Thoracic aorta (tissue), 2 donors: ENCODE results near the gene PRXL2C. TPM values are rescaled to one million over a fixed set of nuclear protein-coding genes. Genes with fewer than 3 reads are reported as not detected.

ENCODE experiments used
- ATAC-seq: fragments of 150-250 bp; one replicate; pipeline ENCODE4 v1.8.0; 2017; ENCODE audit warnings: low read depth; ENCODE audit not compliant: insufficient number of reproducible peaks, low FRiP score
- DNase-seq: peaks from one replicate; pipeline ENCODE4 v3.0.0-alpha.2; 2020; ENCODE audit warnings: low spot score
- H3K27ac ChIP-seq, 2 donors: fragments of 200-600 bp; sonication (generic); 1 replicate in 1 of 2; 2 replicates in 1 of 2; pipeline ENCODE4 v1.5.1; 2016; ENCODE audit warnings: mild to moderate bottlenecking in 2 of 2, moderate library complexity in 2 of 2
- H3K27me3 ChIP-seq: fragments of 200-600 bp; sonication (generic); replicated peaks from 2 replicates; pipeline ENCODE4 v1.6.0; 2016; ENCODE audit warnings: mild to moderate bottlenecking; ENCODE audit not compliant: insufficient read depth
- H3K36me3 ChIP-seq: fragments of 200-600 bp; sonication (generic); one replicate; pipeline ENCODE4 v1.5.1; 2016
- H3K4me1 ChIP-seq, 2 donors: fragments of 200-600 bp; sonication (generic); 1 replicate in 1 of 2; 2 replicates in 1 of 2; pipeline versions ENCODE4 v1.5.1 to v1.6.0; 2016; ENCODE audit warnings: low read depth in 2 of 2, mild to moderate bottlenecking in 1 of 2; ENCODE audit not compliant: control insufficient read depth in 1 of 2
- H3K4me3 ChIP-seq: fragments of 200-600 bp; sonication (generic); 2 replicates; pipeline ENCODE4 v1.5.1; 2016; ENCODE audit warnings: mild to moderate bottlenecking
- H3K9me3 ChIP-seq: fragments of 200-600 bp; sonication (generic); 2 replicates; pipeline ENCODE4 v1.5.1; 2016
- CTCF ChIP-seq: fragments of 200-600 bp; sonication (generic); IDR thresholded peaks from one replicate; pipeline ENCODE4 v1.5.1; 2019; ENCODE audit warnings: antibody characterized with exemption
- total RNA-seq, 2 donors: library from RNA; depleted of rRNA; stranded (reverse); fragments of >200 nt; gene quantifications; one replicate each; pipeline versions ENCODE4 v1.1.0 to v1.2.3, GENCODE V29; 2016

Gene PRXL2C
- total RNA-seq, 2 donors from 2014 or later = 22.9 to 26.1 TPM

DNA sequence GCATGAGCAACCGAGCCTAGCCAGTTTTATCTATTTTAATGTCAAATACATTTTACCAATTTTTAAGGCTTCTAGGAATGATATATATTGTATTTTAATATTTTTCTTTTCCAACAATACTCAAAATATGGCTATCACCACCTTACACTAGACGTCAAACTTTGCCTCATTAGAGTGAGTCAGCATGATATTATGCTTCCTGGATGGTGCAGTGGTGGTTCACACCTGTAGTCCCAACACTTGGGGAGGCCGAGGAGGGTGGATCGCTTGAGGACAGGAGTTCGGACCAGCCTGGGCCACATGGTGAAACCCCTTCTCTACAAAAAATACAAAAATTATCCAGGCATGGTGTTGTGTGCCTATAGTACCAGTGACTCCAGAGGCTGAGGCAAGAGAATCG lies 28.2 kb downstream of the PRXL2C start:
- no peaks in the 10 kb centered on the region for H3K27me3 ChIP-seq
- TF ChIP-seq CTCF = no peak
- no peak for DNase-seq
- no peak for ATAC-seq
- H3K9me3 ChIP-seq = no peaks in the 10 kb centered on the region
- H3K36me3 ChIP-seq = no peaks in the 10 kb centered on the region
- no peak overlapping the region for H3K4me3 ChIP-seq
- H3K27ac ChIP-seq = no peak overlapping the region
- no peaks in the 10 kb centered on the region for H3K4me1 ChIP-seq

DNA sequence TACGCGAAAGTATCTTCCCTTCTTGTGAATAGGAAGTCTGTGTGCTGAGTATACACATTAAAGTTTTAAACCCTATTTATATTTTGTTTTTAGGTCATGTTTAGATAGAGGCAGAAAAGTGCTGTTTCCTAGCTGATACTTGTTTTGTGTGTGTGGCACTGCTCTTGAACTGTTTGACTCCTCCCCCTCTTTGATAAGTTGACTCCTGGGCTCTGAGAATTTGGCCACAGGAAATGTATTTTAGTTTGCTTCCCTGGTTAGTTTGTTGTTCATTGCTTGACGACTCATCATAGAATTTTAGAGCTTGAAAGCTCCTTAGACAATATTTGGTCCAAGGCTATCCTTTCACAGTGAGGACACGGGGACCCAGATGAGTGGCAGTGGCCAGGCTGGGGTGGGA lies 33.5 kb downstream of the PRXL2C start:
- Histone ChIP-seq H3K27ac (no peak overlapping the region), H3K4me1 (peaks cover 0 to 7% of the 10 kb centered on the region in 2 donors), H3K9me3 (no peaks in the 10 kb centered on the region), H3K4me3 (no peak overlapping the region), H3K36me3 (no peaks in the 10 kb centered on the region), H3K27me3 (no peaks in the 10 kb centered on the region)
- no peak for TF ChIP-seq CTCF
- DNase-seq = no peak
- ATAC-seq = no peak

DNA sequence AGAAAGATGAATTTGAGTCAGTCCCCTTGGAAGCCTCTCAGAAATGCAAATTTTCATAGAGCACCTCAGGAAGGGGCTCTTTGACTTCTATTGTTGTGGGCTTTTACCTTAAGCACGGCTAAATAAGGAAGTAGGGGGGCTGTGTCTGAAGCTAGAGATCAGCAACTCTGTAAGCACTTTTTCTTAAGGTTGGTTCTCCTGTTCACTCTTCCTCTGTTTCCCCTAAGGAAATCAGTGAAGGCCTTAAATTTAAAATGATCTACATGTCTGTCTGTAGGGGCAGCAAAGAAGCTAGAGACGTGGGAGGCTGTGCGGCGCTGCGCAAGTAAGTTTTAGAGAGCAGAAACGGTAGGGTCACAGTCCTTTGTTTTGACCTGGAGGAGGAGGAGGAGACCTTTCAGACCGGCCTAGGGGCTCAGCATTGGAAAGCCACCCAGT lies 34.3 kb downstream of the PRXL2C start:
- TF ChIP-seq CTCF = no peak
- DNase-seq (no peak), ATAC-seq (no peak)
- Histone ChIP-seq H3K36me3 (no peaks in the 10 kb centered on the region), H3K27ac (no peak overlapping the region), H3K4me1 (peaks cover 0 to 7% of the 10 kb centered on the region in 2 donors), H3K9me3 (no peaks in the 10 kb centered on the region), H3K27me3 (no peaks in the 10 kb centered on the region), H3K4me3 (no peak overlapping the region)

DNA sequence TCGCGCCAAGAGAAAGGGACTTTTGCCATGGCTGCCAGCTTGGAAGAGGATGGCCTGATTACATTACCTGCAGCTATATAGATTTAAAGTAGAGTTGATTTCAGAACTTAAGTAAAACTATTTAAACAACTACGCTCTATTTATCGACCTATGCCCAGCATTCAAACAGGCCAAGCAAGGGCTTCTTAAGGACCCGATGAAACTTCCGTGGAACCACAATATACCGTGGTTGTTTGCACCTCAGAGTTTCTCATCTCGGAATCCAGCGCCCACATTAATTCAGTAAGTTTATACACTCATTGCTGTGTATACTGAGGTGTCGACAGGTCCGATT lies 35.0 kb downstream of the PRXL2C start:
- no peak for TF ChIP-seq CTCF
- Histone ChIP-seq H3K27ac (peak overlapping the region in 1 of 2 donors; percentile 65), H3K36me3 (no peaks in the 10 kb centered on the region), H3K27me3 (no peaks in the 10 kb centered on the region), H3K9me3 (no peaks in the 10 kb centered on the region), H3K4me3 (peak overlapping the region; percentile 70), H3K4me1 (peaks cover 0 to 7% of the 10 kb centered on the region in 2 donors)
- ATAC-seq (no peak), DNase-seq (no peak)

DNA sequence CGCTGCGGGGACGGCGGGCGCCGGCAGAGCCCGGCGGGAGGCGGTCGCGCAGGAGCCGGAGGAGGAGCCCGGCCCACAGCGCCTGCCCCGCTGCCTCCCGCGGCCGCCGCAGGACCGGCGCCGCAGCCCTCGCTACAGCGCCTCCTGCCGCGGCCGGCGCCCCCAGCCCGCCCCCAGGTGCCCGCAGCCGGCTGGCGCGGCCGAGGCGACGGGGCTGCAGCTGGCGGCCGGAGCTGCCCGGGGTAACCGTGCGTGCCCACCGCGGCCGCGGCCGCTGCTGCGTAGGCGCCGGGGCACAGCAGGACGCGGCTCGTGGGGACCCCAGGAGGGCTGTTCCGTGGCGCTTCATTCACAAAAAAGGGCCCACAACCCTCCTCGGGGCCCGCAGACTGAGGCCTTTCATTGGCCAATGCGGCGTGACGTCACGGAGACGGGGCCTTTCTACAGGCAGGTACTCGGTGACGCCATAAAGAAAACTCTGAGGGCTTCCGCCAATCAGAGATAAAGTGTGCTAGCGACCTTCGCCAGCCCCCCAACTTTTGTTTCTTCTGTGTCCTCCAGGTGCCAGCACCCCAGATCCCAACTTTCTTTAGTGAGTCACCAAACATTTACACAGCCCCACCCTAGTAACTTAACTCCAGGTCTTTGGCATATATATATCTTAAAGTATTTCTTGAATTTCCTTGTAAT lies 35.5 kb downstream of the PRXL2C start, which contains the start of gene CDC14B:
Gene CDC14B, minus strand, starts transcription at position 353 of the 690 bp plus-strand sequence. CDS start 465 bp downstream, outside the sequence.
- TF ChIP-seq CTCF = no peak
- ATAC-seq (peak; percentile 51), DNase-seq (peak; percentile 68)
- Histone ChIP-seq H3K4me1 (peaks cover 0 to 7% of the 10 kb centered on the region in 2 donors), H3K4me3 (peak within 1 kb of the TSS; percentile 81), H3K27me3 (no peaks in the 10 kb centered on the region), H3K27ac (peak within 1 kb of the TSS; percentile 81 to 90), H3K9me3 (no peaks in the 10 kb centered on the region), H3K36me3 (no peaks in the 10 kb centered on the region)
